Activated CD4-positive, alpha-beta T cell treated with anti-CD3 and anti-CD28 coated beads, Interleukin-2, amount 50 U/mL, for 1 hour (primary cell): Measurements from ENCODE around the gene ENTPD2.

Experiments used
- DNase-seq: peaks from one replicate; pipeline ENCODE4 v3.0.0-alpha.2; 2020

The ENTPD2 gene

DNA sequence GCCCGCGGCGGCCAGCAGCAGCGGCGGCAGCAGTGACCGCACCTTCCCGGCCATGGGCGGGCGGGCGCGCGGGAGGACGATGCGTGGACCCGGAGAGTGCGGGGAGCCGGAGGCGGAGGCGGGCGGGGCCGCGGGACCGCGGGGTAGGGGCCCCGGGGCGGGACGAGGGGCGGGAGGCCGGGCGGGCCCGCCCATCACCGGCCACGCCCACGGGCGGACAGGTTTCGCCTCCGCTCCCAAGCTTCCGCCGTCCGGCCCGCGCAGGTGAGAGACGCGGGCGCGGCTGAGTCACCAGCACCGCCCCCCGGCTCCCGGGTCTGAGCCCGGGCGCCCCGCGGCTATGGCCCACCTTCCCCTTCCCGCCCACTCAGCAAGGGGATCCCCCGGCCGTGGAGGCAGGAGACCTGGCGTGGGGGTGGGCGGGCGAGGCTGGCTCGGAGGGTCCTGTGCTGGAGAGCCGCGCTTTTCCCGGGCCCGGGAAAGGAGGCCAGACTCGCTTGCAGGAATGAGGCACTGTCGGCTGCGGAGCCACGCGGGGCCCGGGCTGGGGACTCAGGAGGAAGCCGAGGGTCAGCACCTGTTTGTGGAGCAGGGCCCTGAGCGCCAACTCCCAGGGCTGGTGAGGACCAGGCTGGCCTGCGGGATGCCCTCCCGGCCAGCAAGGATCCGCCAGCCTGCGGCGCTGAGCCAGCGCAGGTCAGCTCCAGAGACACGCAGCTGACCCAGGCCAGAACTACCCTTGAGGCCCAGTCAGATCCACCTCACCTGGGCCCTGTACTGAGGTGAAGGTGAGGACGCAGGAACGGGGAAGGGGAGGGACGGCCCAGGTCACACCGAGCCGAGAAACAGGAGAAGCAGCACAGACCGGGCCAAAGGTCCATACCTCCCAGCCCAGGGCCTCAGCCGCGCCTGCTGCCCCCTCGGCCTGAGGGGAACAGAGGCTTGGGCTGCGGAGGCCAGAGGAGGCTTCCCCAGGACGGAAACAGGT is at the start of gene ENTPD2:
ENTPD2 (minus strand) TSS at position 118 of the 988 bp plus-strand sequence; CDS start at position 54, 64 bp downstream.
- peak; percentile 33 for DNase-seq

DNA sequence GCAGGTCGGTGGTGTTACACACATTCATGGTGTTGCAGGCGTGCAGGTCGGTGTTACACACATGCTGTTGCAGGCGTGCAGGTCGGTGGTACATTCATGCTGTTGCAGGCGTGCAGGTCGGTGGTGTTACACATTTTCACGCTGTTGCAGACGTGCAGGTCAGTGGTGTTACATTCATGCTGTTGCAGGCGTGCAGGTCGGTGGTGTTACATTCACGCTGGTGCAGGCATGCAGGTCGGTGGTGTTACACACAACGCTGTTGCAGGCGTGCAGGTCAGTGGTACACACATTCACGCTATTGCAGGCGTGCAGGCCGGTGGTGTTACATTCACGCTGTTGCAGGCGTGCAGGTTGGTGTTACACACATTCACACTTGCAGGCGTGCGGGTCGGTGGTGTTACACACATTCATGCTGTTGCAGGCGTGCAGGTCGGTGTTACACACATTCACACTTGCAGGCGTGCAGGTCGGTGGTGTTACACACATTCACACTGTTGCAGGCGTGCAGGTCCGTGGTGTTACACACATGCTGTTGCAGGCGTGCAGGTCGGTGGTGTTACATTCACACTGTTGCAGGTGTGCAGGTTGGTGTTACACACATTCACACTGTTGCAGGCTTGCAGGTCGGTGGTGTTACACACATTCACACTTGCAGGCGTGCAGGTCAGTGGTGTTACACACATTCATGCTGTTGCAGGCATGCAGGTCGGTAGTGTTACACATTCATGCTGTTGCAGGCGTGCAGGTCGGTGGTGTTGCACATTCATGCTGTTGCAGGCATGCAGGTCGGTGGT is 49.5 kb upstream of the ENTPD2 start:
- no peak for DNase-seq

DNA sequence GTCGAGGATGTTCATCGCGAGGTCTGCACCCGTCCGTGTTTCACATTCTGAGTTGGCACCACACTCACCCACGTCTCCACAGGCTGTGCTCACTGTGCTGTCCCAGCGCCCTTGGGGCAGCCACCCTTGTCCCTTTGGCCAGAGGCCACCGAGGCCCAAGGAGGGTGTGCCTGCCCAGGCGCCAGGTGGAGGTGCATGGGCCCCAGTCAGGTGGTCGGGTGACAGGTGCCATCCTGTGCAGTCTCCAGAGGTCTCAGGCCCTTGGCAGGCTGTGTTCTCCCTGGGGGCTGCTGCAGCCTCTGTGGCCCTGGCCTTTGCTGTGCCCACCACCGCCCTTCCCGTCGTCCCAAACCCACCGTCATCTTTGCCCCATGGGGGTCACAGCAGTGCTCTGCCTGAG is 45.4 kb upstream of the ENTPD2 start:
- DNase-seq, result no peak

DNA sequence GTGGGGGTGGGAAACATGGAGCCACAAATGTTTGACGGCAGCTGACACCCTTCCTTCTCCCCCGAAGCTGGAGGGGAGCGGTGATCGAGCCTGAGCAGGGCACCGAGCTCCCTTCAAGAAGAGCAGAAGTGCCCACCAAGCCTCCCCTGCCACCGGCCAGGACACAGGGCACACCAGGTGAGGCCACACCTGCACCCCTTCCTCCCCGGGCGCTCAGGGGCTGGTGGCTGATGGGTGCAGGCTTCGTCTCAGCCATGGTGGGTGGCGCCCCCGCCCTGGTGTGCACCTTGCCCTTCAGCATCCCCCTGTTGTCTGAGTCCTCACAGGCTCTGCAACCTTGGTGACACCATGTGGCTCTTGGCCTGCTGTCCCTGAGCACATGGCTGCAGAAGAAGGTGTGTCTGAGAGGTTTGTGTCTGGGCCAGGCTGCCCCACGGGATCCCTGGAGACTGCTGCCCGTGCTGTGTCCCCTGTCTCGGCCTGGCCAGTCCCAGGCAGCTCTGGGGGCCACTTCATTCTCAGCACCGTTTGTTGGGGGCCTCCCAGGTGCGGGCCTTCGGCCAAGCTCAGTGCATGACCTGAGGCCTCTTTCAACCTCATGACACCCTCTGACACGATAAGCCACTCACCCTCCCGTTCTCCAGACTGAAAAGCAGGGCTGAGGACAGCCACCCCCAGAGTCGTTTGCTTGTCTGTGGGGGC is 44.1 kb upstream of the ENTPD2 start:
- DNase-seq, result no peak

DNA sequence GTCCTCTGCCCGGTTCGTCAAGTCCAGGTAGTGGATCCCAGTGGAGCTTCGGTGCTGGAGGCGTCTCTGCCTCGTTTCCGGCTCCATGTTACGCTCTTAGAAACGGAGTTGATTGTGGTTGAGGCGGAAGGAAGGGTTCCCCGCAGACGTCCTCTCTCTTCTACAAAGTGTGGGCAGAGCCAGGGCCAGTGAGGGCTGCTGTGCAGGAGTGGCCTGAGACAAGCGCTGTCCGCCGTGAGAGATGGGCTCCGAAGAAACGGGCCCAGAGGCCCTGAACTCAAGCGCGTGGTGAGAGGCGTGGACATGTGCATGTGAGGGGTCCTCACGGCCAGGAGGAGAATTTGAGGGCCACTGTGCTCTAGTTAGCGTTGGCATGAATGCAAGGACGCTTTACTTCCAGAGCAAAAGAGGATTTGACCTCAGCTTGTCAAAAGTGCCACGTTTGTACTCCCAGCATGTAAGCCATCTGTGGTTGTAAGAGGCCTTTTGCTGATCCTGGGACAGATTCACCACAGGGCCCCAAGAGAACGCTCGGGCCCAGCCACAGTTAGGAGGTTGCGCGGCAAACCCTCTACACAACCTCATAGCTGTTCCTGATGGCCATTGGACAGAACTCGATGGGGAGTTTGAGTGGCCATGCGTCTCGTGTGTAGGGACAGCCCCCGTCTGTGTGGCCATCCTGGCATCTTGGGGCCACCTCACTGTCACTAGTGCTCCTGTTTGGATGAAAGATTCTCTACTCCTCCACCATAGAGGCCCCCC is 43.1 kb upstream of the ENTPD2 start:
- DNase-seq, result no peak

DNA sequence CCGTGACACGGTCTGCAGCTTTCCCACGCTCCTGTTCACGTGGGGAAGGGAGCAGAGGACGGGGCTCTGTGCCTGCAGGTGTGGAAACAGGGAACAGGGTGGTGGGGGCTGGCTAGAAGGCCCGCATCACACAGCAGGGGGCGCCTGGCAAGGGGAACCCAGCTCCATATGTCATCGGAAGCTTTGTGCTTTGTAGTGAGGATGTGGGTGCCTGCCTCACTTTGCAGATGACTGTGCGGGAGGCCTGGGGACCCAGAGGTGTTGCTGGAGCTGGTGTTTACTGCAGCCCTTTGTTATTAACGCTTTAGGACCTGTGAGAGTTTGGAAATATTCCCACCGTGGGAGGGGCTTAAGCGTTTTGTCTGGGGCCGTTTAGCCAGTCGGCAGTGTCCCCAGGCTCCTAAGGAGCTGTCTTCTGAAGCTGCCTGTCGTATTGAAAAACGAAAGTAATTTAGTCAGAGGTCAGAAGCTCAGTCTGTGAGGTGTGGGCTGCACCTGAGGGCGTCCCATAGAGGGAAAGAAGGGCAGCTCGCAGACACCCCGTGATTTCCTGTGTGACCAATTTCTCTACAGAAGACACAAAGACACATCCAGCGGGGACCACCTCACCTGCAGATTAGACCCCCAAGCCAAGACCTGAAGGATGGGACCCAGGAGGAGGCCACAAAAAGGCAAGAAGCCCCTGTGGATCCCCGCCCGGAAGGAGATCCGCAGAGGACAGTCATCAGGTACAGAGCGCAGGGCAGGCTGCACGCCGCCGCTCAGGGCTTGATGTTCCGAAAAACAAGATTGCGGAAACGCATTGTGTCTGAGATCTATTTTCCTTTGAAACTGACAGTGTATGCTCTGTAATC is 42.0 kb upstream of the ENTPD2 start:
- peak; percentile 86 for DNase-seq

DNA sequence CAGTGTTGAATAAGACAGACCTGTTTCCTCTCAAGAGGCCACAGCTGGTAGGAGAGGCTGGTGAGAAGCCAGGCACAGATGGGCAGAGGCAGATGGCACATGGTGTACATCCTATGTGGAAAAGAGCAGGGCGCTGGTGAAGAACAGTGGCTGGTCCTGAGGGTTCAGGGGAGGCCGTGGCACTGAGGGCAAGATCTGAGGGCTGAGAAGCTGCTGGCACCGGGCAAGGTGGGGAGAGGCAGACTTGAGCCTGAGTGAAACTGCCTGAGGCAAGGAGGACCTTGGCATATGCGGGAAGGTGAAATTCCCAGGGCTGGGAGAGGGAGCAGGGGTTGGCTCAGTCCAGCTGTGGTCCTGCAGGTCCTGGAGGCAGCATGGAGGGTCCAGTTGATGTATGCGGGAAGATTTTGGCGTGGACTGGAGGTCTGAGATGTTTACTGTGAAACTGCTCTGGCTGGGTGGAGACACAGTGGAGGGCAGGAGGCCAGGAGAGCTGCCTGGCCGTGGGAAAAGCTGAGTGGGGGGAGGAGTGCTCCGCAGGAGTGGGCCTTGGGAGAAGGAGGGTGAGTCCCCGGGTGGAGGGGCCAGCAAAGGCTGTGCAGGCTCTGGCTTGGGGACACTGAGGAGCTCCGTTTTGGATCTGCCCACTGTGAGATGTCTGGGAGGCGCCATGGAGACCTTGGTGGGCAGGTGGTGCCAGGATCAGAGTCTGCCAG is 35.5 kb upstream of the ENTPD2 start:
- DNase-seq, result no peak

DNA sequence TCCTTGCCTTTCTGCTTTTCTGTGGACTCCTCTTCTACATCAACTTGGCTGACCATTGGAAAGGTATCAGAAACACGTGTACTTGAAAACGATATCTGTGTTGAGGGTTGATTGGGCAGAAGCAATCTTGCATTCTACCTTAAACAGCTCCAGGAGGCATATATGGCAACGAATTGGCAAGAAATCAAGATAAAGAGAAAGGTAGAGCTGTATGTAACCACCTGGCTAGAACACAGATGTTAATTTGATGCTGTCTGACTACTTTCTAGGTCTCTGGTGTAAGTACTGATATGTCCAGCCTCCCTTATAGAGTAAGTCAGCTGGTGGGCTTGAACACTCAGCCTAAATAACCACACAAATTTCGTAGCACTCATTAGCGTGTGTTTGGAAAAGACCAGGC is 34.3 kb upstream of the ENTPD2 start:
- DNase-seq, result no peak

DNA sequence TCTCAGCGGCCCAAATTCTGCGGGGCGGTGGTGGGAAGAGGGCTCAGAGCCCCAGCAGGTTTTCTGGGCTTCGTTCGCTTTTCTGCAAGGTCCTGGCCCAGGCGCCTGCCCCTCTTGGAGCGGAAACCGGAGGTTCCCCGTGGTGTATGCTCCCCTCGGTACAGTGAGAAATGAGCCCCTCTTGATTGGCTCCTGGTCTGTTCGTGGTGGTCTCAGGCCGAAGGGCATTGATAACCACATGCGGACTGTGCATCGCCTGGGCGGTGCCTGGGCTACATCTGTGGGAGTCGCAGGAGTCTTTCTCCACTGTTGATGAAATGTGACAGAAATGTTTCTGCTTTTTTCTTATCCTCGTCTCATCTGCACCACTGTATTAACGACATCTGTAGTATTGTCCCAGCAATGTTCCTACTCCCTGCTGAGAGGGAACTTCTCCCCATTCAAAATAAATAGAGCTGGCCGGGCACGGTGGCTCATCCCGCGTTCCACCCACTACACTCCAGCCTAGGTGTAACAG is 33.6 kb upstream of the ENTPD2 start:
- no peak for DNase-seq

DNA sequence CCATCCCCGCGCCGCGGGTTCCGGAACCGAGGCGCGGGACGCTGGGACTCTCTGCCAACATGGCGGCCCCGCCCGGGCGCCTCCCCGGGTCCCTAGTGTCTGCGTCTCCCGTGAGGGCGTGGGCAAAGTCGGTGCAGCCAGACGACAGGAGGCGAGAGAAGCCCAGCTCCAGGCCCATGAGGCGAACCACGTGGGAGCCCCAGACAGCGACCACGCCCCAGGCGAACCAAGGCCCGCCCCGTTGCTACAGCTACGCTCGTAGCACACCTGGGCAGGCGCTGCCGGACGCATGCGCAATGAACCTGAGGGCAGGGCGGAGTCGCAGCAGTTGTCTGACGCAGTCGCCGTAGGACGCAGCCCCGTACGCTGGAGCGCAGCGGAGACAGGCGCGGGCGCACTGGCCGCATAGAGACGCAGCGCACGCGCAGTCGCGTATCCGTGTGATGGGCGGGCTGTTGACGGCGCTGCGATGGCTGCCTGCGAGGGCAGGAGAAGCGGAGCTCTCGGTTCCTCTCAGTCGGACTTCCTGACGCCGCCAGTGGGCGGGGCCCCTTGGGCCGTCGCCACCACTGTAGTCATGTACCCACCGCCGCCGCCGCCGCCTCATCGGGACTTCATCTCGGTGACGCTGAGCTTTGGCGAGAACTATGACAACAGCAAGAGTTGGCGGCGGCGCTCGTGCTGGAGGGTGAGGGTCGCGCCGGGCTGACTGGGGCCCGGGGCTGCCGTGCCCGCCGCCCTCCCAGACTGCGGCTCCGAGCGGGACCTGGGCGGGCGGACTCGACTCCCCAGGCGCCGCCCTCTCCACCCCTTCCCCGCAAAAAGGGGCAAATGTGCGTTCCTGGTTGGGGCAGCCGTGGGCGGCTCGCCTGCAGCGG is 32.9 kb upstream of the ENTPD2 start, which contains the start of gene MAN1B1:
MAN1B1 (plus strand) TSS at position 455 of the 878 bp plus-strand sequence; CDS start at position 470, 15 bp downstream.
- DNase-seq, result peak; percentile 100

DNA sequence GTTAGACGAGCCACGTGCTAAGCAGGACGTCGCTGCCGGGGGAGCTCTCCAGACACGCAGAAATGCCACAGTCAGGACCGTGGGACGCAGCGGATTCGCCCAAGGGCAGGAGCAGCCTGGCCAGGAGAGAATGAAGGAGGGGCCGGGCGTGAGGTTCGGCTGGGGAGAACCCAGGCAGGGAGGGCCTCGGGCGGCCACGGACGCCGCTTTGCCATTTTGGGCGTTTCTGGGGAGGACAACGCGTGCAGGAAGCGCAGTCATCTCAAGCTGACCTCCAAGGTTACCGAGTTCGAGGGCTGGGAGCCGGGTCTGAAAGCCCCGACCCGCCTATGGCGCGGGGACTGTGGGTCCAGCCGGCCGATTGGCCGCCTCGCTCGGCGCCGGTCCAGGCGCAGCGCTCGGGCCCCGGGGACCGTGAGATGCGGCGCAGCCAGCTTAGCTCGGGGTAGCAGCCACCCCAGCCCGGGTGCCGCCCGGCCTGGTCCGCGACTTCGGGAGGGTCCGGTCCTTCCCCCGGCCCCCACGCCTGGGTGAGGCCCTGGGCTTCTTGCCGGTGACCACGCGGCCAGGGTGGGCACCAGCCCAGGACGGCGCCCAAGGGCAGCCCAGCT is 32.2 kb upstream of the ENTPD2 start:
- DNase-seq, result peak; percentile 24

DNA sequence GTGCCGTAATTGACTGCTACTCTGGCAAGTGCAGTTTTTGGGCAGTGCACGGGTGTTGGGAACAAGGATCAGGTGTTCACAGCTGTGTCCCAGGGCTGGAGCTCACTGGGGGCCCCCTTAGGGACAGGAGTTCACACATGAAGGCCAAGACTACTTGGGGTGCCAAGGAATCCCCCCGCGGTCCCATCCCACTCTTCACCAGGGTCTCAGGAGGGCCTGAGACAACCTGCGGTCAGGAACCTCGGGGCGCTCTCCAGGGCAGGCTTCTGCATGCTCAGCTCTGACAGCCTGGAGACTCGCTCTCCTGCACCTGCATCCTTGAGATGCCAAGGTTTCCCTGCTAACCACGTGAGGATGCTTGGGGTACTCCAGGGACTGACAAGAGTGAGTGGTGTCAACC is 30.7 kb upstream of the ENTPD2 start:
- no peak for DNase-seq

DNA sequence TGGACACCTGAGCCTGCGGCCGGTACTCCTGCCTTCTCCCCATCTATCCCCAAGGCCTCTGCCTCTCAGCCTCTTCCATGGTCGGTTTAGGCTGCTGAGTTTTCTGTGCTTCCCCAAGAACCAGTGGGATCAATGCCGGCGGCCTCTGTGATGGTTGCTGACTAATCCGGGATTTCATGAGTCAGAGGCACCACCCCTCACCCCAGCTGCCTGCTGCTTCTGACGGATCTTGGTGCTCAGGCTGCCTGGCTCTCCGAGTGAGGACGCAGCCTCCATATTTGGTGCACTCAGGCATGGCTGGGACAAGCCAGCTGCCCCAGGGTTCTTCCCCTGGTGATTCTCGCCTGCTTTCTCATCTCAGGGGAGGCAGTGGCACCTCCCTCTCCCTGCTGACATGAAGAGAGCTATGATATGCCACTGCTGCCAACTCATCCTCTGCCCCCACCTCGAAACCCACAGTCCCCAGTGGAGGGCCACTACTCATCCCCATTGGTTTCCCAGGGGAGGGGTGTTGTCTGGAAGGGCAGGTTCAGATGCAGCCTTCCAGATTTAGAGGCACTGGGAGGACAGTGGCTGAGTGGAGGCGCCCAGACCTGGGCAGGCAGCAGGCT is 29.6 kb upstream of the ENTPD2 start:
- DNase-seq, result no peak

DNA sequence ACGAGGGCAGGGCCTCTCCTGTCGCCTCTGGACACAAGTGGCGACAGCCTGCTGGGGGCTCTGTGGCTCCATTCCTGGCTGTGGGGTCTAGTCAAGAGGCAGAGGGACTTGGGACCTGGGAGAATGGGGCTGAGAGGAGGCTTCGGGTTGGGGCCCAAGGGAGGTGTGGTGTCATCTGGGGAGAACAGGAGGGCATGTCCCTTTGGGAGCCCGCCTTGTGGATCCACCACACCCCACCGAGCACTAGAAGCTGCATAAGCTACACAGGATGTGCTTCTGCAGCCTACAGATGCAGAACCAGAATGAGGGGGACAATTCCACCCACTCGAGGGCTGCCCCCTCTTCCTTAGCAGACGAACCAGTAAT is 29.0 kb upstream of the ENTPD2 start:
- no peak for DNase-seq

DNA sequence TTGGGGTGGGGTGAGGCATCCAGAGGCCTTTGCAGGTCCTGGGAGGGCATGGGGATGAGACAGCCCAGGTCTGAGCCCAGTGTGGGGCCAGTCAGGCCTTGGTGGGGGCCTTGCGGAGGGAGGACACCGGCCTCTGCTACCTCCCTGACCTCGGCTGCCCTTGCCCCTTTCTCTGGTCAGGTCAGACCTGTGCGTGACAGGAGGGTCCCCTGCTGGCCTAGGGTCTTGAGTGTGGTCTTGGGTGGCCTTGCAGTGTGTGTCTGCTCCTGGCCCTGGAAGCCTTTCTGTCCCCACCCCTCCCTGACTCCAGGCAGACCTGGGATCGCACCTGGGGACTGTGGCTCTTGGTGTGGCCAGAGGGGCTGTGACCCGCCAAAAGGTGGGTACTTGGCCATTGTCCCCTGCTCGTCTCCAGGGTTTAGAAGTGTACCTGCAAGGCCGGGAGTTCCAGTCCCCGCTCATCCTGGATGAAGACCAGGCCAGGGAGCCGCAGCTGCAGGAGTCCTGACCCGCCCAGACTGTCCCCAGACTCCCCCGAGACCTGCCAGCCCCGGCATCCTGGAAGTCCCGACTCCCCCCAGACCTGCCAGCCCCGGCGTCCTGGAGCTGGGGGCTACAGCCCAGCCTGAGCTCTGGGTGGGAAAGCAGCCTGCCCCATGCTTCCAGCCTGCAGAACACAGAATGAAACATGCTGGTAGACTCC is 28.5 kb upstream of the ENTPD2 start:
- no peak for DNase-seq

DNA sequence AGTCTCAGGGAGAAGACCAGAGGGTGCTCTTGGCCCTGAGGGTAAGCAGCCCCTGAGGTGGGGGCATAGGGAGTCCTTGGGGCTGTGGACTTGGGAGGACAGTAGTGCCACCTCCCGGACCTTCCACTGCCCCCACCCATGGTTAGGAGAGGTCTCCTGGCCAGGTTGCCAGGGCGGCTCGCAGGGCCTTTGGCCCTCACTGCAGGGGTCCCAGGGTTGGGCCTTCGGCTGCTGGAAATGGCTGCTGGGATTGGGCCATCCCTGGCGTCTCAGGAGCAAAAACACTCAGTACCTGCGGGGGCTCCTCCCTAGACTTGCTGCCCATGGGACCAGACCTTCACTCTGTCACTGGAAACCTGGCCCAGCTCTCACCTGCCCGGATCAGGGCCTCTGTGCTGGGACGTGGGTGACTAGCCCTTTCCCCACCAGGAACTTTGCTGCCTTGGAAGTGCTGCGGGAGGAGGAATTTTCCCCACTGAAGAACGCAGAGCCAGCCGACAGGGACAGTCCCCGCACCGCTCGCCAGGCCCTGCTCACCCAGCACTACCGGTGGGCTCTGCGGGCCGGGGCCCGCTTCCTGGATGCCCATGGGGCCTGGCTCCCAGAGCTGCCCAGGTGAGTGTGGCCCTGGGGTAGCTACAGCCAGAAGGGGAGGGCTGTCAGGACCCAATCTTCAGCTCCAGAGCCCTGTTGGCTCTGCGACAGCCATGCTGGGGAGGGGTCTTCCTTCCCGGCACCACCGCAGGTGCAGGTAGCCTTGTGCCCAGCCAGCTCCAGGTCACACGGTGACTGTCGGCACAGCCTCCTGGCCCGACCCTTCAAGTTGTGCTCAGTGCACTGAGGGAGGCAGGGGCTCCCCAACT is 26.6 kb upstream of the ENTPD2 start:
- DNase-seq, result no peak

DNA sequence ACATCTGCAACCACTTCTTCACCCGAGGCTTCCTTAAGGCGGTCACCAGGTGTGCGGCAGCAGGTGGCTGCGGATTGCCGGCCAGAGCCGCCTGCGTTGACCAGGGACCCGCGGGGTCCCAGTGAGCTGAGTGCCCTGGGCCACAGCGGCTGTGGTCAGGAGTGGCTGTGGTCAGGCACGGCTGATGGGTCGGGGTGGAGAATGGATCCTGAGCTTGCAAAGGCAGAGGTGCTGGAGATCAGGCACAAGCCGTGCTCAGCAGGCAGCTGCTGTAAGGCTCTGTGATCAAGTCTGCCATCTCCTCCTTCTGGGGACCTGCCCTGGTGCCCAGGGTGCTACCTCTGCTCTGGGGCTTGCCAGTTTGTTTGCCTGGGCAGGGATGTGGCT is 25.5 kb upstream of the ENTPD2 start:
- DNase-seq, result no peak
